Neural progenitor cell (in vitro differentiated cells): Measurements from ENCODE around the gene HCRTR1.

Experiments used
- CTCF ChIP-seq: fragments of 200-600 bp; sonication (generic); IDR thresholded peaks from 2 replicates; pipeline ENCODE4 v1.5.1; 2017; ENCODE audit warnings: antibody characterized with exemption, mild to moderate bottlenecking
- EZH2 ChIP-seq: fragments of 200-600 bp; sonication (generic); IDR thresholded peaks from 2 replicates; pipeline ENCODE4 v1.6.1; 2017; ENCODE audit warnings: antibody characterized with exemption, mild to moderate bottlenecking, moderate library complexity
- EZH2phosphoT487 ChIP-seq: fragments of 200-600 bp; sonication (generic); IDR thresholded peaks from 2 replicates; pipeline ENCODE4 v1.6.1; 2017; ENCODE audit warnings: antibody characterized with exemption

GRCh38 chr1:31588751-31589515, 28.6 kb upstream of the HCRTR1 start:
- TF ChIP-seq CTCF (no peak), EZH2 (peak; percentile 83), EZH2phosphoT487 (peak; percentile 74)
